ENCODE data around the gene NFAM1.

NFAM1 gene

GRCh38 chr22:42432020-42432596, at the start of gene NFAM1:
NFAM1 (minus strand) TSS chr22:42432403; CDS start chr22:42432357, 46 bp downstream.
- peak within 1 kb of the TSS; percentile 42 for H3K27ac ChIP-seq (ENCODE audit: low read depth, low read length)
- H3K36me3 ChIP-seq (ENCODE audit: control insufficient read depth, insufficient read depth, low read length), result no peaks in the 10 kb centered on the region
- H3K27me3 ChIP-seq (ENCODE audit: control insufficient read depth, insufficient read depth, low read length), result peaks cover 8% of the 10 kb centered on the region
- H3K4me3 ChIP-seq (ENCODE audit: low read depth, low read length), result no peak within 1 kb of the TSS
- H3K9me3 ChIP-seq (ENCODE audit: control insufficient read depth, insufficient read depth, low read length), result no peaks in the 10 kb centered on the region
- H3K9ac ChIP-seq (ENCODE audit: low read depth, low read length), result no peak within 1 kb of the TSS
- H3K4me1 ChIP-seq (ENCODE audit: control insufficient read depth, insufficient read depth, low read length), result peaks cover 13% of the 10 kb centered on the region; the same call in 1 of the 2 replicates

- Histone ChIP-seq H3K27ac (ENCODE audit: low read depth, low read length) (no peak overlapping the region), H3K4me3 (ENCODE audit: low read depth, low read length) (no peak overlapping the region), H3K4me1 (ENCODE audit: control insufficient read depth, insufficient read depth, low read length) (0 out of 2 replicates have a peak, but pooled peaks cover 3% of the 10 kb centered on the region), H3K9me3 (ENCODE audit: control insufficient read depth, insufficient read depth, low read length) (no peaks in the 10 kb centered on the region), H3K9ac (ENCODE audit: low read depth, low read length) (no peak overlapping the region), H3K27me3 (ENCODE audit: control insufficient read depth, insufficient read depth, low read length) (no peaks in the 10 kb centered on the region), H3K36me3 (ENCODE audit: control insufficient read depth, insufficient read depth, low read length) (no peaks in the 10 kb centered on the region)
These were observed 42.9 kb upstream of the NFAM1 start for GRCh38 chr22:42475122-42475521.

- Histone ChIP-seq H3K9me3 (ENCODE audit: control insufficient read depth, insufficient read depth, low read length) (no peaks in the 10 kb centered on the region), H3K36me3 (ENCODE audit: control insufficient read depth, insufficient read depth, low read length) (no peaks in the 10 kb centered on the region), H3K9ac (ENCODE audit: low read depth, low read length) (no peak overlapping the region), H3K4me3 (ENCODE audit: low read depth, low read length) (no peak overlapping the region), H3K27me3 (ENCODE audit: control insufficient read depth, insufficient read depth, low read length) (no peaks in the 10 kb centered on the region), H3K4me1 (ENCODE audit: control insufficient read depth, insufficient read depth, low read length) (no peaks in the 10 kb centered on the region), H3K27ac (ENCODE audit: low read depth, low read length) (no peak overlapping the region)
These were observed 41.4 kb upstream of the NFAM1 start for GRCh38 chr22:42473484-42474193.

GRCh38 chr22:42472671-42473070, 40.5 kb upstream of the NFAM1 start:
- no peak overlapping the region for H3K9ac ChIP-seq (ENCODE audit: low read depth, low read length)
- H3K4me1 ChIP-seq (ENCODE audit: control insufficient read depth, insufficient read depth, low read length), result no peaks in the 10 kb centered on the region
- H3K27ac ChIP-seq (ENCODE audit: low read depth, low read length), result no peak overlapping the region
- H3K9me3 ChIP-seq (ENCODE audit: control insufficient read depth, insufficient read depth, low read length), result no peaks in the 10 kb centered on the region
- no peaks in the 10 kb centered on the region for H3K36me3 ChIP-seq (ENCODE audit: control insufficient read depth, insufficient read depth, low read length)
- H3K4me3 ChIP-seq (ENCODE audit: low read depth, low read length), result no peak overlapping the region
- no peaks in the 10 kb centered on the region for H3K27me3 ChIP-seq (ENCODE audit: control insufficient read depth, insufficient read depth, low read length)

GRCh38 chr22:42471441-42471840, 39.2 kb upstream of the NFAM1 start:
- H3K4me3 ChIP-seq (ENCODE audit: low read depth, low read length), result no peak overlapping the region
- no peaks in the 10 kb centered on the region for H3K9me3 ChIP-seq (ENCODE audit: control insufficient read depth, insufficient read depth, low read length)
- H3K27me3 ChIP-seq (ENCODE audit: control insufficient read depth, insufficient read depth, low read length), result no peaks in the 10 kb centered on the region
- no peaks in the 10 kb centered on the region for H3K36me3 ChIP-seq (ENCODE audit: control insufficient read depth, insufficient read depth, low read length)
- H3K9ac ChIP-seq (ENCODE audit: low read depth, low read length), result no peak overlapping the region
- H3K27ac ChIP-seq (ENCODE audit: low read depth, low read length), result no peak overlapping the region
- no peaks in the 10 kb centered on the region for H3K4me1 ChIP-seq (ENCODE audit: control insufficient read depth, insufficient read depth, low read length)

- Histone ChIP-seq H3K4me3 (ENCODE audit: low read depth, low read length) (no peak overlapping the region), H3K9me3 (ENCODE audit: control insufficient read depth, insufficient read depth, low read length) (no peaks in the 10 kb centered on the region), H3K27ac (ENCODE audit: low read depth, low read length) (no peak overlapping the region), H3K36me3 (ENCODE audit: control insufficient read depth, insufficient read depth, low read length) (no peaks in the 10 kb centered on the region), H3K4me1 (ENCODE audit: control insufficient read depth, insufficient read depth, low read length) (no peaks in the 10 kb centered on the region), H3K9ac (ENCODE audit: low read depth, low read length) (no peak overlapping the region), H3K27me3 (ENCODE audit: control insufficient read depth, insufficient read depth, low read length) (no peaks in the 10 kb centered on the region)
These were observed 38.3 kb upstream of the NFAM1 start for GRCh38 chr22:42470366-42471082.

GRCh38 chr22:42468841-42469240, 36.6 kb upstream of the NFAM1 start:
- Histone ChIP-seq H3K36me3 (ENCODE audit: control insufficient read depth, insufficient read depth, low read length) (no peaks in the 10 kb centered on the region), H3K27me3 (ENCODE audit: control insufficient read depth, insufficient read depth, low read length) (no peaks in the 10 kb centered on the region), H3K9ac (ENCODE audit: low read depth, low read length) (no peak overlapping the region)

GRCh38 chr22:42462016-42462415, 29.8 kb upstream of the NFAM1 start:
- Histone ChIP-seq H3K27ac (ENCODE audit: low read depth, low read length) (peak overlapping the region; percentile 9), H3K4me3 (ENCODE audit: low read depth, low read length) (no peak overlapping the region), H3K9ac (ENCODE audit: low read depth, low read length) (no peak overlapping the region), H3K36me3 (ENCODE audit: control insufficient read depth, insufficient read depth, low read length) (no peaks in the 10 kb centered on the region), H3K27me3 (ENCODE audit: control insufficient read depth, insufficient read depth, low read length) (peaks cover 15% of the 10 kb centered on the region), H3K4me1 (ENCODE audit: control insufficient read depth, insufficient read depth, low read length) (peaks cover 27% of the 10 kb centered on the region), H3K9me3 (ENCODE audit: control insufficient read depth, insufficient read depth, low read length) (no peaks in the 10 kb centered on the region)

More at GRCh38 chr22:42468841-42469240, 36.6 kb upstream of the NFAM1 start:
- H3K27ac ChIP-seq (ENCODE audit: low read depth, low read length), result no peak overlapping the region
- H3K4me3 ChIP-seq (ENCODE audit: low read depth, low read length), result no peak overlapping the region
- H3K9me3 ChIP-seq (ENCODE audit: control insufficient read depth, insufficient read depth, low read length), result no peaks in the 10 kb centered on the region
- no peaks in the 10 kb centered on the region for H3K4me1 ChIP-seq (ENCODE audit: control insufficient read depth, insufficient read depth, low read length)

GRCh38 chr22:42461511-42461910, 29.3 kb upstream of the NFAM1 start:
- Histone ChIP-seq H3K9ac (ENCODE audit: low read depth, low read length) (no peak overlapping the region), H3K27me3 (ENCODE audit: control insufficient read depth, insufficient read depth, low read length) (peaks cover 15% of the 10 kb centered on the region), H3K4me3 (ENCODE audit: low read depth, low read length) (no peak overlapping the region), H3K9me3 (ENCODE audit: control insufficient read depth, insufficient read depth, low read length) (no peaks in the 10 kb centered on the region), H3K27ac (ENCODE audit: low read depth, low read length) (no peak overlapping the region), H3K36me3 (ENCODE audit: control insufficient read depth, insufficient read depth, low read length) (no peaks in the 10 kb centered on the region), H3K4me1 (ENCODE audit: control insufficient read depth, insufficient read depth, low read length) (peaks cover 27% of the 10 kb centered on the region)

GRCh38 chr22:42459287-42460063, 27.3 kb upstream of the NFAM1 start:
- H3K27me3 ChIP-seq (ENCODE audit: control insufficient read depth, insufficient read depth, low read length), result peaks cover 15% of the 10 kb centered on the region
- no peaks in the 10 kb centered on the region for H3K36me3 ChIP-seq (ENCODE audit: control insufficient read depth, insufficient read depth, low read length)
- H3K4me3 ChIP-seq (ENCODE audit: low read depth, low read length), result no peak overlapping the region
- H3K9ac ChIP-seq (ENCODE audit: low read depth, low read length), result no peak overlapping the region; the same call in 1 of the 2 replicates
- no peak overlapping the region for H3K27ac ChIP-seq (ENCODE audit: low read depth, low read length)
- peaks cover 27% of the 10 kb centered on the region for H3K4me1 ChIP-seq (ENCODE audit: control insufficient read depth, insufficient read depth, low read length)
- H3K9me3 ChIP-seq (ENCODE audit: control insufficient read depth, insufficient read depth, low read length), result no peaks in the 10 kb centered on the region
